IMR-90 (cell line): ENCODE results near the gene APCDD1L. TPM values are rescaled to one million over a fixed set of nuclear protein-coding genes. Genes with fewer than 3 reads are reported as not detected.

Experiments used
- ATAC-seq: fragments of 200-7000 bp; cut with Tn5 transposase; 2 replicates; pipeline ENCODE4 v1.9.1; 2020; ENCODE audit warnings: low read depth, mild to moderate bottlenecking, moderate library complexity
- BruUV-seq: library from RNA; stranded (reverse); fragments of 400-500 nt; replicated peaks from 2 replicates; lab custom pipeline; 2021; lab: Mats Ljungman, UMichigan
- CTCF ChIA-PET: fragments of 300-600 bp; formaldehyde crosslinking; extraction: SDS; loops from one replicate; lab custom pipeline; 2021; ENCODE audit warnings: antibody characterized with exemption; lab: Yijun Ruan, JAX
- POLR2A ChIA-PET: fragments of 300-600 bp; sonication (Branson Sonifier 250); formaldehyde crosslinking; loops from one replicate; lab custom pipeline; 2022; ENCODE audit warnings: antibody characterized with exemption; ENCODE audit not compliant: unreplicated experiment; lab: Charles Lee
- DNase-seq: peaks from one replicate; pipeline ENCODE4 v3.0.0; 2013
- H2AFZ ChIP-seq: replicated peaks from 2 replicates; pipeline ENCODE3; 2013; ENCODE audit warnings: low read length, mild to moderate bottlenecking; ENCODE audit not compliant: poor library complexity
- H2AK5ac ChIP-seq: 2 replicates; pipeline ENCODE4 v1.6.1; 2013; ENCODE audit warnings: low read depth, low read length, inconsistent platforms
- H2AK9ac ChIP-seq: replicated peaks from 2 replicates; pipeline ENCODE3; 2013; ENCODE audit warnings: mild to moderate bottlenecking, low read depth, low read length, moderate library complexity; ENCODE audit not compliant: poor library complexity
- H2BK120ac ChIP-seq: 2 replicates; pipeline ENCODE4 v1.6.1; 2013; ENCODE audit warnings: low read depth, low read length, inconsistent platforms
- H2BK15ac ChIP-seq: 3 replicates; pipeline ENCODE4 v1.6.1; 2013; ENCODE audit warnings: low read depth, low read length, inconsistent platforms
- H2BK20ac ChIP-seq: 2 replicates; pipeline ENCODE4 v1.6.1; 2013; ENCODE audit warnings: low read depth, mild to moderate bottlenecking, inconsistent platforms, low read length, moderate library complexity
- H2BK5ac ChIP-seq: 2 replicates; pipeline ENCODE4 v1.6.1; 2013; ENCODE audit warnings: mild to moderate bottlenecking, low read depth, low read length, inconsistent platforms; ENCODE audit not compliant: poor library complexity, severe bottlenecking
- H3K14ac ChIP-seq: replicated peaks from 2 replicates; pipeline ENCODE4 v1.6.1; 2013; ENCODE audit warnings: low read depth, low read length, inconsistent platforms
- H3K18ac ChIP-seq: 2 replicates; pipeline ENCODE4 v1.6.1; 2013; ENCODE audit warnings: low read depth, low read length, control low read depth
- H3K23ac ChIP-seq: 2 replicates; pipeline ENCODE4 v1.6.1; 2013; ENCODE audit warnings: low read depth, low read length, inconsistent platforms
- H3K27ac ChIP-seq: 2 replicates; pipeline ENCODE4 v1.5.1; 2013; ENCODE audit warnings: mild to moderate bottlenecking, control low read depth, low read length; ENCODE audit not compliant: insufficient read depth
- H3K27me3 ChIP-seq: 2 replicates; pipeline ENCODE4 v1.6.1; 2013; ENCODE audit warnings: low read length; ENCODE audit not compliant: control insufficient read depth, insufficient read depth
- H3K36me3 ChIP-seq: 2 replicates; pipeline ENCODE4 v1.6.1; 2013; ENCODE audit warnings: low read length, mixed read lengths; ENCODE audit not compliant: control insufficient read depth, insufficient read depth
- H3K4ac ChIP-seq: 2 replicates; pipeline ENCODE4 v1.6.1; 2013; ENCODE audit warnings: low read depth, low read length, inconsistent platforms
- H3K4me1 ChIP-seq: 2 replicates; pipeline ENCODE4 v1.6.1; 2013; ENCODE audit warnings: low read length, mixed read lengths; ENCODE audit not compliant: control insufficient read depth, insufficient read depth
- H3K4me2 ChIP-seq: 2 replicates; pipeline ENCODE4 v1.6.1; 2013; ENCODE audit warnings: low read depth, mild to moderate bottlenecking, control low read depth, low read length, moderate library complexity
- H3K4me3 ChIP-seq: 2 replicates; pipeline ENCODE4 v1.5.1; 2013; ENCODE audit warnings: low read depth, mild to moderate bottlenecking, control low read depth, low read length, moderate library complexity; ENCODE audit not compliant: insufficient read depth
- H3K56ac ChIP-seq: 2 replicates; pipeline ENCODE4 v1.6.1; 2013; ENCODE audit warnings: low read length, inconsistent platforms; ENCODE audit not compliant: insufficient read depth; ENCODE audit errors: extremely low read depth
- H3K79me1 ChIP-seq, 2 experiments: 2 replicates each; pipeline ENCODE4 v1.6.1; 2013; ENCODE audit warnings: low read length in 2 of 2, inconsistent platforms in 1 of 2, low read depth in 1 of 2
- H3K9ac ChIP-seq: 2 replicates; pipeline ENCODE4 v1.6.1; 2013; ENCODE audit warnings: low read depth, low read length, control low read depth
- H3K9me1 ChIP-seq: 2 replicates; pipeline ENCODE4 v1.6.1; 2013; ENCODE audit warnings: low read length, inconsistent platforms; ENCODE audit not compliant: insufficient read depth
- H3K9me3 ChIP-seq: 2 replicates; pipeline ENCODE4 v1.6.1; 2013; ENCODE audit warnings: low read length; ENCODE audit not compliant: control insufficient read depth, insufficient read depth
- H4K20me1 ChIP-seq: 2 replicates; pipeline ENCODE4 v1.6.1; 2013; ENCODE audit warnings: low read length, inconsistent platforms; ENCODE audit not compliant: insufficient read depth
- H4K5ac ChIP-seq: 2 replicates; pipeline ENCODE4 v1.6.1; 2013; ENCODE audit warnings: mild to moderate bottlenecking, low read depth, low read length, control low read depth
- H4K8ac ChIP-seq, 2 experiments: 2 replicates each; pipeline ENCODE4 v1.6.1; 2013; ENCODE audit warnings: low read depth in 2 of 2, low read length in 2 of 2, control low read depth in 1 of 2, inconsistent platforms in 1 of 2
- H4K91ac ChIP-seq: 2 replicates; pipeline ENCODE4 v1.6.1; 2013; ENCODE audit warnings: low read depth, low read length, inconsistent platforms; ENCODE audit not compliant: insufficient read depth
- POLR2A ChIP-seq: IDR thresholded peaks from 2 replicates; pipeline ENCODE4 v1.6.1; 2012; ENCODE audit warnings: mild to moderate bottlenecking, low read depth, low read length
- RCOR1 ChIP-seq: IDR thresholded peaks from 2 replicates; pipeline ENCODE4 v1.6.1; 2012; ENCODE audit warnings: mild to moderate bottlenecking, low read length, improper control_type of control experiment; ENCODE audit not compliant: insufficient replicate concordance
- RFX5 ChIP-seq: IDR thresholded peaks from 2 replicates; pipeline ENCODE4 v1.8.0; 2012; ENCODE audit warnings: low read depth, mild to moderate bottlenecking, low read length, moderate library complexity
- WGBS, 2 experiments: methylation state at CpG; one replicate each; pipeline versions ENCODE4 v1.1.5 to v1.1.7; 2013; ENCODE audit warnings: missing lambda C conversion rate in 2 of 2; ENCODE audit not compliant: insufficient read length in 1 of 2; ENCODE audit errors: extremely low coverage in 2 of 2; 5-methylcytosine and 5-hydroxymethylcytosine counted together
- dilution Hi-C: fragments of 300-500 bp; cut with HindIII; formaldehyde crosslinking; loops from one replicate; pipeline ENCODE4 v1.14.3; 2018; ENCODE audit warnings: low sequenced_read_pairs; ENCODE audit not compliant: unreplicated experiment
- in situ Hi-C: fragments of 300-500 bp; cut with MboI; formaldehyde crosslinking; loops from 3 replicates; pipeline ENCODE4 v1.14.3; 2019; ENCODE audit warnings: low sequenced_read_pairs, inconsistent platforms, mixed read lengths
- intact Hi-C: fragments of 100-400 bp; cut with micrococcal nuclease; formaldehyde crosslinking; loops from 2 replicates; pipeline ENCODE4 v1.10.0; 2022
- polyA plus RNA-seq, 3 experiments: library from polyadenylated mRNA; depleted of rRNA; stranded (reverse); fragments of >200 nt; gene quantifications; 2 replicates each; pipeline ENCODE4 v1.2.3, GENCODE V29; 2012; ENCODE audit warnings: low replicate concordance in 1 of 3
- total RNA-seq: library from RNA; depleted of rRNA; stranded (reverse); fragments of >200 nt; gene quantifications from 2 replicates; pipeline ENCODE4 v1.2.3, GENCODE V29; 2012

Gene APCDD1L
- total and polyA plus RNA-seq, 2 of the 4 experiments (the other 2 are of a cell fraction), result 2.5 to 18.3 TPM

DNA sequence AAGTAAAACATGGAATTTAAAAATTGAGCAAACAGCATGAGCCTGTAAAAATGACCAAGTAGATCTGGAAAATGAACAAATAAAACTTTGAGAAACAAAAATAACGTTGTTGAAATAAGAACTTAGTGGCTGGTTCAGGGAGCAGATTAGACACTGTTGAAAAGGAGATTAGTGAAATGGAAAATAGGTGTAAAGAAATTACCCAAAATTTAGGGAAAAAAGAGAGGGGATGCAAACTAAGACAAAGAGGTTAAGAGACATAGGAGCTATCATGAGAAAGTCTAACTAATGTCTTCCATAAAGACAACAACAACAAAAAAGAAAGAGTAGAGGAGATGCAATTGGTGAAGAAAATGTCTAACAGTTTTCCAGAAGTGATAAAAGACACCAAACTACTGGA, 29.0 kb downstream of the APCDD1L start:
- no peak for ATAC-seq
- H3K9ac ChIP-seq, result no peak overlapping the region
- no peaks in the 10 kb centered on the region for H3K9me1 ChIP-seq
- no peak overlapping the region for H3K23ac ChIP-seq
- H3K27me3 ChIP-seq, result no peaks in the 10 kb centered on the region
- no peak overlapping the region for H2AFZ ChIP-seq
- no peak overlapping the region for H2BK20ac ChIP-seq
- POLR2A ChIA-PET, result no interaction called here
- no peak overlapping the region for H4K91ac ChIP-seq
- BruUV-seq, result no TSS peak
- dilution Hi-C loops (no loop called here), in situ Hi-C loops (no loop called here), intact Hi-C loops (no loop called here)
- no peak overlapping the region for H2BK5ac ChIP-seq
- no peaks in the 10 kb centered on the region for H3K4me1 ChIP-seq
- peaks cover 0 to 13% of the 10 kb centered on the region in 2 experiments; a peak in 1 of 4 replicates for H3K79me1 ChIP-seq
- no peak overlapping the region for H2BK120ac ChIP-seq
- H3K4me2 ChIP-seq, result no peak overlapping the region
- CTCF ChIA-PET, result no interaction called here
- H3K56ac ChIP-seq, result no peak overlapping the region
- H3K36me3 ChIP-seq, result no peaks in the 10 kb centered on the region
- WGBS, 2 experiments, result 67% methylated on average over 1 of the region's 1 CpG; no CpG with 5 or more reads in 1 of the 2 experiments
- no peak overlapping the region for H3K4me3 ChIP-seq
- no peak overlapping the region for H3K18ac ChIP-seq
- TF ChIP-seq POLR2A, result no peak
- peak; percentile 70 for TF ChIP-seq RCOR1
- no peak for TF ChIP-seq RFX5
- H3K14ac ChIP-seq, result no peak overlapping the region
- H3K4ac ChIP-seq, result no peak overlapping the region
- no peak for DNase-seq
- peaks cover 4% of the 10 kb centered on the region for H3K9me3 ChIP-seq
- H2BK15ac ChIP-seq, result no peak overlapping the region
- no peak overlapping the region for H2AK5ac ChIP-seq
- no peak overlapping the region for H4K5ac ChIP-seq
- H4K8ac ChIP-seq, result no peak overlapping the region
- H4K20me1 ChIP-seq, result no peaks in the 10 kb centered on the region; the same call in 1 of the 2 replicates
- no peak overlapping the region for H2AK9ac ChIP-seq
- H3K27ac ChIP-seq, result no peak overlapping the region
